ENCODE results near the gene OR10G6. TPM values are rescaled to one million over a fixed set of nuclear protein-coding genes. Genes with fewer than 3 reads are reported as not detected.

OR10G6 gene
- polyA plus RNA-seq, 1 experiment: not detected

- H3K36me3 ChIP-seq (ENCODE audit: control insufficient read depth, insufficient read depth, low read length): no peaks in the 10 kb centered on the region
- DNase-seq (ENCODE audit: low read depth): no peak
- no peak overlapping the region for H3K4me3 ChIP-seq (ENCODE audit: low read depth, low read length)
- no peak for TF ChIP-seq CTCF (IDR thresholded peaks at IDR 0.05; ENCODE audit: insufficient read depth, low read depth, low read length)
- POLR2A ChIA-PET: no interaction called here
- H3K27me3 ChIP-seq (ENCODE audit: control insufficient read depth, insufficient read depth, low read length): no peaks in the 10 kb centered on the region
- CTCF ChIA-PET: no interaction called here
Measured at GRCh38 chr11:123976770-123977560, 18.0 kb downstream of the OR10G6 start.

DNA sequence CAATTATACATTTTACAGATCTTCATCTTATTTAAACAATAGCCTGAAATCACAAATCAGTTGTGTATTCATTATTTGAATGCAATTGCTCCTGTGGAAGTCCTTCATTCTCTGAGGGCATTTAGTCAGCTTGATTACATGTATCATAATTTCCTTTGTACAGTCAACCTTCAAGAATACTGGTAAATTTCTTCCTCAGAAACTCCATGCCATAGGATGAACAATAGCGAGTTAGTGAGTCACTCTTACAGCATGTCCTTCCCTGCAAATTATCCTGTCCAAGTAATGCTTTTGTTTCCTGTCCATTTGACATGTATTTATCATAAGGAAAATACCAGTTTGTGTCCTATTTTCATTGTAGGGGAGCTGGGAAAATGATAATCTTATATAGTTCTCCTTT lies 21.1 kb downstream of the OR10G6 start:
- no peaks in the 10 kb centered on the region for H3K36me3 ChIP-seq (ENCODE audit: control insufficient read depth, insufficient read depth, low read length)
- no peak for TF ChIP-seq CTCF (IDR thresholded peaks at IDR 0.05; ENCODE audit: insufficient read depth, low read depth, low read length)
- ChIA-PET POLR2A (no interaction called here), CTCF (no interaction called here)
- H3K27me3 ChIP-seq (ENCODE audit: control insufficient read depth, insufficient read depth, low read length): no peaks in the 10 kb centered on the region
- H3K4me3 ChIP-seq (ENCODE audit: low read depth, low read length): no peak overlapping the region
- DNase-seq (ENCODE audit: low read depth): peak; percentile 17

- no peaks in the 10 kb centered on the region for H3K36me3 ChIP-seq (ENCODE audit: control insufficient read depth, insufficient read depth, low read length)
- no peak for DNase-seq (ENCODE audit: low read depth)
- CTCF ChIA-PET: interaction anchor here (1.7 kb wide), 1 partner anchor 23 kb away, joined by 3 read pairs; no protein-coding TSS in a partner anchor
- POLR2A ChIA-PET: no interaction called here
- no peak for TF ChIP-seq CTCF (IDR thresholded peaks at IDR 0.05; ENCODE audit: insufficient read depth, low read depth, low read length)
- no peaks in the 10 kb centered on the region for H3K27me3 ChIP-seq (ENCODE audit: control insufficient read depth, insufficient read depth, low read length)
- H3K4me3 ChIP-seq (ENCODE audit: low read depth, low read length): no peak overlapping the region
Measured at GRCh38 chr11:123956752-123957151, 38.2 kb downstream of the OR10G6 start.

DNA sequence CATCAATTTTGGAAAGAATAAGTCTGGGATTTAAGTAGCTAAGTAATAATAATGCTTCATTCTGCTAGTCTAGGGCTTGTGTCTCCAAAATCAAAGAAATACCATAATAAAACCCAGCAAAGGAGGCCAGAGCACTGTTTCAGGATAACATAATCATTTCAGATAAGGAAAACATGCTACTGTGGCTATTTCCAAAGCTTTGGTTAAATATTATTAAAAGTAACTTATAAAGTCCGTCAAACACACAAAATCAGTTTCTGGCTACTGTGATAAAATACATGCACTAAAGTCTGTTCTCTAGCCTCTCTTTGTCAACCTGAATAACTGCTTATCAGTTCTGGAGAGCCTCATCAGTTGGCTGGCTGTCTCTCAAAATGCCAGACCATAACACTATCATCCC lies 49.8 kb downstream of the OR10G6 start:
- no peak for TF ChIP-seq CTCF (IDR thresholded peaks at IDR 0.05; ENCODE audit: insufficient read depth, low read depth, low read length)
- H3K4me3 ChIP-seq (ENCODE audit: low read depth, low read length): no peak overlapping the region
- H3K36me3 ChIP-seq (ENCODE audit: control insufficient read depth, insufficient read depth, low read length): no peaks in the 10 kb centered on the region
- H3K27me3 ChIP-seq (ENCODE audit: control insufficient read depth, insufficient read depth, low read length): no peaks in the 10 kb centered on the region
- POLR2A ChIA-PET: no interaction called here
- no peak for DNase-seq (ENCODE audit: low read depth)
- CTCF ChIA-PET: no interaction called here

Other genes starting within 250 kb of the OR10G6 start
- not detected in 2 replicates for gene OR6X1, start 240.6 kb downstream of the OR10G6 start, polyA plus RNA-seq (2011; rRNA removed)
- not detected in 2 replicates for gene OR6M1, start 188.8 kb downstream of the OR10G6 start, polyA plus RNA-seq (2011; rRNA removed)
- not detected in 2 replicates for gene TMEM225, start 109.5 kb downstream of the OR10G6 start, polyA plus RNA-seq (2011; rRNA removed)
- gene OR8D4, start 93.0 kb downstream of the OR10G6 start, polyA plus RNA-seq (2011; rRNA removed): not detected in 2 replicates
- gene OR4D5, start 55.5 kb downstream of the OR10G6 start, polyA plus RNA-seq (2011; rRNA removed): not detected in 2 replicates
- gene OR6T1, start 51.3 kb downstream of the OR10G6 start, polyA plus RNA-seq (2011; rRNA removed): not detected in 2 replicates
- gene OR10S1, start 17.4 kb downstream of the OR10G6 start, polyA plus RNA-seq (2011; rRNA removed): not detected in 2 replicates
- gene OR10G4, start 17.8 kb upstream of the OR10G6 start, polyA plus RNA-seq (2011; rRNA removed): not detected in 2 replicates
- not detected in 2 replicates for gene OR10G9, start 27.9 kb upstream of the OR10G6 start, polyA plus RNA-seq (2011; rRNA removed)
- not detected in 2 replicates for gene OR10G8, start 31.6 kb upstream of the OR10G6 start, polyA plus RNA-seq (2011; rRNA removed)
- gene OR10G7, start 46.2 kb upstream of the OR10G6 start, polyA plus RNA-seq (2011; rRNA removed): not detected in 2 replicates
- 6.8 and 7.1 TPM in 2 replicates for gene VWA5A, start 120.3 kb upstream of the OR10G6 start, polyA plus RNA-seq (2011; rRNA removed)
- not detected in 2 replicates for gene OR10D3, start 188.2 kb upstream of the OR10G6 start, polyA plus RNA-seq (2011; rRNA removed)
- gene OR8G1, start 245.9 kb upstream of the OR10G6 start, polyA plus RNA-seq (2011; rRNA removed): not detected in 2 replicates